Measurements from ENCODE around the gene RAD51AP1. TPM values are rescaled to one million over a fixed set of nuclear protein-coding genes. Genes with fewer than 3 reads are reported as not detected.

RAD51AP1 gene
- total and polyA plus RNA-seq, 12 donors = 0.35 to 3.4 (median 1.1) TPM

- DNase-seq (no peak), ATAC-seq (peak in 3 of 8 donors; percentile 53 to 58 (median 56))
- 33 to 50% methylated on average over 8 of the region's 8 CpGs for WGBS, 2 donors
- Histone ChIP-seq H3K9me3 (no peaks in the 10 kb centered on the region), H3K4me3 (no peak overlapping the region), H3K4me1 (peaks cover 0 to 6% (median 0%) of the 10 kb centered on the region in 9 donors), H3K27ac (no peak overlapping the region), H3K36me3 (no peaks in the 10 kb centered on the region), H3K27me3 (peaks cover 0 to 24% (median 0%) of the 10 kb centered on the region in 7 donors)
- TF ChIP-seq CTCF (IDR thresholded peaks at IDR 0.05) = peak in 6 of 9 donors; percentile 7 to 40 (median 29)
- intact Hi-C loops (cut with DNase I) = loop anchor here in 4 of 10 donors (5.0 to 10.0 kb wide), 2 partner anchors 175 to 178 kb away; no protein-coding TSS in a partner anchor
Observed at GRCh38 chr12:4579305-4580102, 40.8 kb downstream of the RAD51AP1 start.

GRCh38 chr12:4580281-4580688 is 41.6 kb downstream of the RAD51AP1 start:
- intact Hi-C loops (cut with DNase I) = loop anchor here in 3 of 10 donors (5.0 to 10.0 kb wide), 2 partner anchors 175 to 177 kb away; no protein-coding TSS in a partner anchor
- whole genome bisulfite sequencing, 2 donors = 55 to 58% methylated on average over 3 of the region's 3 CpGs

DNA sequence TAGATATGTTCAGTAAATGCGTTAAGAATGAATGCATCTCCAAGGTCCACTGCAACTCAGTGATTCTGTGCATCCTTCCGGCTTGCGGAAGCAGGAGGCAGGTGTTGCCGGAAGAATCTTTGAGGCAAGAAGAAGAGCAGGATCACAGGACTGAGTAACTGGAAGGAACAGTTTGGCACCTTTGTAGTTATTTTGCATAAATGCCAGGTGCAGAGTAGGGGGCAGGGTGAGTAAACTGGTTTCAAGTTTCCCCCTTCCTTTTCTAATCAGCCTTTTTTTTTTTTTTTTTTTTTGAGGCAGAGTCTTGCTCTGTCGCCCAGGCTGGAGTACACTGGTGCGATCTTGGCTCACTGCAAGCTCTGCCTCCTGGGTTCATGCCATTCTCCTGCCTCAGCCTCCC is 45.6 kb downstream of the RAD51AP1 start:
- H3K9me3 ChIP-seq = no peaks in the 10 kb centered on the region
- H3K27me3 ChIP-seq = peaks cover 0 to 31% (median 3%) of the 10 kb centered on the region in 7 donors
- no peak overlapping the region for H3K4me3 ChIP-seq
- 86 to 87% methylated on average over 6 of the region's 6 CpGs for WGBS, 2 donors
- intact Hi-C loops (cut with DNase I) = loop anchor here in 3 of 10 donors (5.0 to 10.0 kb wide), 2 partner anchors 171 to 173 kb away; no protein-coding TSS in a partner anchor
- no peak for TF ChIP-seq CTCF (IDR thresholded peaks at IDR 0.05)
- ATAC-seq (no peak), DNase-seq (no peak)
- H3K27ac ChIP-seq = no peak overlapping the region
- H3K4me1 ChIP-seq = peaks cover 0 to 6% (median 0%) of the 10 kb centered on the region in 9 donors
- no peaks in the 10 kb centered on the region for H3K36me3 ChIP-seq

More at GRCh38 chr12:4580281-4580688, 41.6 kb downstream of the RAD51AP1 start:
- Histone ChIP-seq H3K4me3 (no peak overlapping the region), H3K4me1 (peaks cover 0 to 6% (median 0%) of the 10 kb centered on the region in 9 donors), H3K36me3 (no peaks in the 10 kb centered on the region), H3K27ac (no peak overlapping the region), H3K27me3 (peaks cover 0 to 23% (median 3%) of the 10 kb centered on the region in 7 donors), H3K9me3 (no peaks in the 10 kb centered on the region)
- no peak for ATAC-seq
- DNase-seq = no peak
- TF ChIP-seq CTCF (IDR thresholded peaks at IDR 0.05) = no peak

GRCh38 chr12:4584896-4585295 is 46.2 kb downstream of the RAD51AP1 start:
- H3K4me3 ChIP-seq = no peak overlapping the region
- no peaks in the 10 kb centered on the region for H3K36me3 ChIP-seq
- H3K27me3 ChIP-seq = peaks cover 0 to 35% (median 3%) of the 10 kb centered on the region in 7 donors
- intact Hi-C loops (cut with DNase I) = loop anchor here in 3 of 10 donors (5.0 to 10.0 kb wide), 2 partner anchors 170 to 172 kb away; no protein-coding TSS in a partner anchor
- no peaks in the 10 kb centered on the region for H3K9me3 ChIP-seq
- DNase-seq (no peak), ATAC-seq (no peak)
- no peak overlapping the region for H3K27ac ChIP-seq
- no peak for TF ChIP-seq CTCF (IDR thresholded peaks at IDR 0.05)
- peaks cover 0 to 4% (median 0%) of the 10 kb centered on the region in 9 donors for H3K4me1 ChIP-seq
- WGBS, 2 donors = 48 to 54% methylated on average over 7 of the region's 7 CpGs

All from heart right ventricle (tissue), 16 donors.